ENCODE results near the gene MYO1D. TPM values are rescaled to one million over a fixed set of nuclear protein-coding genes. Genes with fewer than 3 reads are reported as not detected.
A peak's percentile ranks its signal among the peaks of the same experiment; 100 is the strongest.

Gene MYO1D
- total RNA-seq, 2 experiments from 2014 or later, result 8.4 to 12.2 TPM

GRCh38 chr17:32882029-32882428 is 5.1 kb upstream of the MYO1D start:
- Mint-ChIP-seq H3K36me3 (no peaks in the 10 kb centered on the region), H3K9me3 (ENCODE audit: low read depth) (no peaks in the 10 kb centered on the region), H3K4me3 (no peak overlapping the region), H3K27me3 (peaks cover 10% of the 10 kb centered on the region), H3K4me1 (peaks cover 14% of the 10 kb centered on the region), H3K27ac (no peak overlapping the region)
- DNase-seq (no peak), ATAC-seq (no peak)
- CTCF ChIA-PET, result interaction anchor here (1.9 to 2.2 kb wide), 2 partner anchors 28 to 99 kb away, joined by 6 to 7 read pairs; no protein-coding TSS in a partner anchor

- Mint-ChIP-seq H3K9me3 (ENCODE audit: low read depth) (no peaks in the 10 kb centered on the region), H3K27me3 (peaks cover 10% of the 10 kb centered on the region), H3K4me1 (peaks cover 17% of the 10 kb centered on the region), H3K27ac (no peak overlapping the region), H3K36me3 (no peaks in the 10 kb centered on the region), H3K4me3 (no peak overlapping the region)
- DNase-seq (no peak), ATAC-seq (no peak)
- CTCF ChIA-PET, result interaction anchor here (1.2 kb wide), 1 partner anchor 56 kb away, joined by 3 read pairs; no protein-coding TSS in a partner anchor
Measured at GRCh38 chr17:32880671-32881453, 3.9 kb upstream of the MYO1D start.

DNA sequence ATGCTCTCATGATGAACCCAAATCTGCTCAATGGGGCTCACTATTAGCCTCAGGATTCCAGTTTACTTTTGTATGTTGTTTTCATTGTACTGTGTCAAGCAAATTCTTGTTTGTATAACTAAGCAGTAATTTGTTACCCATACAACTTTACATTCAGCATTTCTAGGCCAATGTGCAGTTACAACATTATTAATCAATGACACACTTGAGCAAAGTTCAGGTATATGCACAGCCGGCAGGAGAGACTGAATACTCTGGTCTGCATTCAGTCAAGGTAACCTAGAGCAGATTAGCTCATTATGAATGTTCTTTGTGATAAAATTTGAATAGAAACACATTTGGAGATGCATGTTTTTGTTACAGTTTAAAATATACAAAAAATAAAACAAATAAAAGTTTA is 2.2 kb upstream of the MYO1D start:
- Mint-ChIP-seq H3K4me1 (peaks cover 23% of the 10 kb centered on the region), H3K36me3 (no peaks in the 10 kb centered on the region), H3K27ac (no peak overlapping the region), H3K9me3 (ENCODE audit: low read depth) (no peaks in the 10 kb centered on the region), H3K4me3 (no peak overlapping the region), H3K27me3 (peaks cover 15% of the 10 kb centered on the region)
- DNase-seq, result no peak
- CTCF ChIA-PET, result interaction anchor here (4.3 to 7.4 kb wide), 3 partner anchors 32 to 99 kb away, joined by 47 to 190 read pairs (median 125); no protein-coding TSS in a partner anchor
- ATAC-seq, result no peak

GRCh38 chr17:32878211-32878610 is 1.3 kb upstream of the MYO1D start:
- peaks cover 23% of the 10 kb centered on the region for H3K4me1 Mint-ChIP-seq
- DNase-seq (no peak), ATAC-seq (no peak)
- H3K9me3 Mint-ChIP-seq (ENCODE audit: low read depth), result no peaks in the 10 kb centered on the region
- CTCF ChIA-PET, result interaction anchor here (1.2 to 7.4 kb wide), 13 partner anchors 15 to 431 kb away, joined by 3 to 190 read pairs (median 12); a partner anchor contains a TSS
- H3K36me3 Mint-ChIP-seq, result no peaks in the 10 kb centered on the region
- no peak overlapping the region for H3K27ac Mint-ChIP-seq
- peaks cover 12% of the 10 kb centered on the region for H3K27me3 Mint-ChIP-seq
- no peak overlapping the region for H3K4me3 Mint-ChIP-seq

GRCh38 chr17:32877164-32877764 is 340 bp upstream of the MYO1D start:
- H3K9me3 Mint-ChIP-seq (ENCODE audit: low read depth), result no peaks in the 10 kb centered on the region
- peak overlapping the region; percentile 87 for H3K27ac Mint-ChIP-seq
- H3K36me3 Mint-ChIP-seq, result no peaks in the 10 kb centered on the region
- peak; percentile 97 for ATAC-seq
- peak overlapping the region; percentile 66 for H3K4me3 Mint-ChIP-seq
- peaks cover 16% of the 10 kb centered on the region for H3K4me1 Mint-ChIP-seq
- H3K27me3 Mint-ChIP-seq, result peaks cover 12% of the 10 kb centered on the region
- peak; percentile 94 for DNase-seq
- CTCF ChIA-PET, result interaction anchor here (0.8 to 7.4 kb wide), 50 partner anchors 9 to 435 kb away, joined by 3 to 190 read pairs (median 4); partner anchors contain the start of genes PSMD11 and TMEM98

DNA sequence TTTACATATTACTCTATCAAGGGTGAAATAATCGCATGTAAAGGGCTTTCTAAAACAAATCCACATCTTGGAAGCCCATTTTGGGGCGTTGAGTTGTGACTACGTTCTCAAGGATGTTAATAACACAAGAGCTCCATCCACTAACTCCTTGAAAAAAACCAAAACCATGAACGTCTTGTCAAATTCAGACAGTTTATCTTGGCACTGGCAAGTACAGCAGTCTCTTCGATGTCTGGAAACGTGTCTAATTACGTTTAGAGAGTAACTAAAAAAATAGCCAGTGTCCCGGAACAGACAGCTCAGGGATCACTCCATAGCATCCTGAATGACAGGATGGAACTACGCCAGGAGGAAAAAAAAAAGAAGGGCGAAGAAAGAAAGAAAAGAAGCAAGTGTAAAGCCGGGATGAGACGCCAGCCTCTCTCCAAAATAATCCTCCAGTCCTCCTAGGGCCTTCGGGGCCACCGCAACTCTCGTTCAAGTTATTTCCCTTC is 954 bp downstream of the MYO1D start:
- Mint-ChIP-seq H3K4me3 (peak overlapping the region; percentile 80), H3K36me3 (no peaks in the 10 kb centered on the region), H3K4me1 (peaks cover 16% of the 10 kb centered on the region), H3K27me3 (peaks cover 12% of the 10 kb centered on the region), H3K27ac (peak overlapping the region; percentile 69), H3K9me3 (ENCODE audit: low read depth) (no peaks in the 10 kb centered on the region)
- CTCF ChIA-PET, result interaction anchor here (0.8 to 7.4 kb wide), 20 partner anchors 9 to 432 kb away, joined by 3 to 190 read pairs (median 14); partner anchors contain the start of gene PSMD11
- DNase-seq (no peak), ATAC-seq (no peak)

DNA sequence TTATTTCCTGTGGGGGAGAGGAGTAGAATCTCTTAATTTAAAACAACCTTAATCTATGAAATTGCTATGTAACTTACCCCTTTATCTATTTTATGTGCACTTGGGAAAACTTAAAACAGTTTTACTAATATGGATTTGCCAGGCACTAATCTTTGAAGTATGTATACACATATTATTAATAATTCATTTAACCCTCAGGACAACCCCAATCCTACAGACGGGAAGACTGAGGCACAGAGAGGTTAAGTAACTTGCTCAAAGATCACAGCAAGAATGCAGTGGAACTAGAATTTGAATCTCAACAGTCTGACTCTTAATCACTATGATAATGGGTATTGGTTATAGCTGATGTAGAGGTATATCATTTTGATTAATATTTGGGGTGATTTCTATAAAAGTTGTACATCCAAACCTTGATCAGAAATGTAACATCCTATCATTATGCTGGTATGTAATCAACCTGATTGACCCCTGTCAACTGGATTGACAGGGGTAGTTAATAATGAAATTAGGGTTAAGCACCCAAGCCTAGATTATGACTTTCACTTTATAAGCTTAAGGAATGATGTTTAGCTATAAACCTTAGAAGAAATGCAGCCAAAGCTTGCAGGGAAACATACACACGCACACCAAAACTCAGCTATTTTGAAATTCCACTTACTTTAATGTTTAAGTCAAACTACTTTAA is 1.6 kb downstream of the MYO1D start:
- CTCF ChIA-PET, result interaction anchor here (0.8 to 7.4 kb wide), 16 partner anchors 8 to 431 kb away, joined by 3 to 190 read pairs (median 16); partner anchors contain the start of gene PSMD11
- Mint-ChIP-seq H3K27ac (no peak overlapping the region), H3K4me3 (peak overlapping the region; percentile 80), H3K4me1 (peaks cover 16% of the 10 kb centered on the region), H3K9me3 (ENCODE audit: low read depth) (no peaks in the 10 kb centered on the region), H3K27me3 (peaks cover 12% of the 10 kb centered on the region), H3K36me3 (no peaks in the 10 kb centered on the region)
- ATAC-seq, result no peak
- DNase-seq, result no peak

DNA sequence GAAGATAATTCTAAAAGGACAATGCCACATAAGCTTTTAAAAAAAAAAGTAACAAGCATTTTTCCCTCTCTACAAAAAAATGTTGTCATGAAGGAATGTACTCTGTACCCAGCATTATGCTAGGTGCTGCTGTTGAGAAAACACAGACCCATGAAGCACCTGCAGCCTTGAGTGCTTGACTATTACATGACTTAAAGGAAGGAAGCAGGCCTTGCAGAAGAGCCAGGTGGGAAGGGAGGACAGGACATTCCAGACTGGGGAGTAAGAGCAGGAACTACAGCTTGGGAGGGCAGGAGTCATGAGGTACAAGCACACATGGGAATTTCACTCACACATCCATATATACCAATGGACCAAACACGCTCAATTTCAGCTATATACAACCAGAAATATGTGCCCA is 3.8 kb downstream of the MYO1D start:
- CTCF ChIA-PET, result interaction anchor here (6.9 to 7.4 kb wide), 2 partner anchors 38 to 93 kb away, joined by 125 to 190 read pairs; no protein-coding TSS in a partner anchor
- no peaks in the 10 kb centered on the region for H3K36me3 Mint-ChIP-seq

GRCh38 chr17:32871746-32872145 is 5.2 kb downstream of the MYO1D start:
- CTCF ChIA-PET, result interaction anchor here (0.5 to 1.4 kb wide), 2 partner anchors 44 to 46 kb away, joined by 3 to 4 read pairs; no protein-coding TSS in a partner anchor
- no peak for ATAC-seq

More for the DNA sequence above, 3.8 kb downstream of the MYO1D start:
- Mint-ChIP-seq H3K4me3 (no peak overlapping the region), H3K4me1 (peaks cover 16% of the 10 kb centered on the region), H3K27ac (no peak overlapping the region), H3K27me3 (peaks cover 8% of the 10 kb centered on the region), H3K9me3 (ENCODE audit: low read depth) (no peaks in the 10 kb centered on the region)
- no peak for DNase-seq
- ATAC-seq, result no peak

GRCh38 chr17:32870969-32871368 is 6.0 kb downstream of the MYO1D start:
- CTCF ChIA-PET, result interaction anchor here (1.4 kb wide), 1 partner anchor 43 kb away, joined by 4 read pairs; no protein-coding TSS in a partner anchor
- Mint-ChIP-seq H3K4me1 (peaks cover 7% of the 10 kb centered on the region), H3K9me3 (ENCODE audit: low read depth) (no peaks in the 10 kb centered on the region), H3K36me3 (no peaks in the 10 kb centered on the region), H3K27ac (no peak overlapping the region), H3K27me3 (peaks cover 6% of the 10 kb centered on the region), H3K4me3 (no peak overlapping the region)
- ATAC-seq (no peak), DNase-seq (no peak)

More at GRCh38 chr17:32871746-32872145, 5.2 kb downstream of the MYO1D start:
- no peak overlapping the region for H3K4me3 Mint-ChIP-seq
- peaks cover 10% of the 10 kb centered on the region for H3K4me1 Mint-ChIP-seq
- H3K27me3 Mint-ChIP-seq, result peaks cover 8% of the 10 kb centered on the region
- H3K36me3 Mint-ChIP-seq, result no peaks in the 10 kb centered on the region
- no peaks in the 10 kb centered on the region for H3K9me3 Mint-ChIP-seq (ENCODE audit: low read depth)
- H3K27ac Mint-ChIP-seq, result no peak overlapping the region
- no peak for DNase-seq

DNA sequence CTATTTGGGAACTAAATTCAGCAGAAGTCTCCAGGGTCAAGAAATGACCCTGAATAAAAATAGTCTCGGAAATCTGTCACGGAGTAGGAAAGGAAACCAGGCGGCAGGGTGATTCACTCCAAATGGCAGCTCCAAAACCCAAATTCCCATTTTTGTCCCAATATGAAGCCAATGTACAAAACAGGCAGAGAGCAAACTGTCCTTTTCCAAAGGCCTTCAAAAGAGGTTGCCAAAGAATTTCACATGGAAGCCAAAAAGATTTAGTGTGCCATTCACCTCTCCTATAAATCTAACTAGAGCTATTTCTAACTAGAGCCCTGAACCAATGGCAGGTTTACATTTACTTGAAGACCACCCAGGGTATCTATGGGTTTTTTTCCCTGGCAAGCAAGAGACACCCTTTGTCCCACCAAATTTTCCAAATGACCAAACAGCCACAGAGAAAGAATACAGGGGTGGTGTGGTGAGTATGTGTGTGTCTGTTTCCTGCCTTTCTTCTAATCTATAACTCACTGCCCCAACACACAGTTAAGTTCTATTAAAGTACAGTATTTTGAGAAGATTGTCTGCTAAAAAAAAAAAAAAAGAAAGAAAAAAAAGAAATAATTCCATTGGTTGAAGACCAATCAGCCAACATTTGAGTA is 6.8 kb downstream of the MYO1D start:
- Mint-ChIP-seq H3K9me3 (ENCODE audit: low read depth) (no peaks in the 10 kb centered on the region), H3K36me3 (no peaks in the 10 kb centered on the region), H3K27me3 (peaks cover 5% of the 10 kb centered on the region), H3K27ac (no peak overlapping the region), H3K4me1 (no peaks in the 10 kb centered on the region), H3K4me3 (no peak overlapping the region)
- DNase-seq, result no peak
- CTCF ChIA-PET, result interaction anchor here (0.9 to 1.2 kb wide), 3 partner anchors 10 to 87 kb away, joined by 3 to 4 read pairs (median 4); no protein-coding TSS in a partner anchor
- ATAC-seq, result no peak

GRCh38 chr17:32869345-32870026 is 7.4 kb downstream of the MYO1D start:
- CTCF ChIA-PET, result interaction anchor here (0.9 to 1.2 kb wide), 3 partner anchors 9 to 87 kb away, joined by 3 to 4 read pairs (median 4); no protein-coding TSS in a partner anchor
- peaks cover 6% of the 10 kb centered on the region for H3K27me3 Mint-ChIP-seq
- no peaks in the 10 kb centered on the region for H3K4me1 Mint-ChIP-seq

More at GRCh38 chr17:32869345-32870026, 7.4 kb downstream of the MYO1D start:
- Mint-ChIP-seq H3K9me3 (ENCODE audit: low read depth) (no peaks in the 10 kb centered on the region), H3K36me3 (no peaks in the 10 kb centered on the region), H3K27ac (no peak overlapping the region), H3K4me3 (no peak overlapping the region)
- ATAC-seq (no peak), DNase-seq (no peak)
